CD4-positive, alpha-beta T cell treated with Interleukin-21 for 1 hour (primary cell): ENCODE results near the gene MTA2.

Experiments
- DNase-seq: peaks from one replicate; pipeline ENCODE4 v3.0.0-alpha.2; 2020

The MTA2 gene

GRCh38 chr11:62546244-62546928, 55.3 kb downstream of the MTA2 start, which contains the start of gene AHNAK:
TSS of gene AHNAK (minus strand) at chr11:62546806. CDS start at chr11:62536098, 10,708 bp downstream.
- peak; percentile 84 for DNase-seq

GRCh38 chr11:62545437-62546243, 56.0 kb downstream of the MTA2 start:
- peak; percentile 69 for DNase-seq

GRCh38 chr11:62544581-62545436, 56.9 kb downstream of the MTA2 start:
- peak; percentile 66 for DNase-seq

GRCh38 chr11:62543680-62544444, 57.8 kb downstream of the MTA2 start:
- peak; percentile 30 for DNase-seq
